GM19239 (cell line): Measurements from ENCODE around the gene ILF2.

Experiments
- DNase-seq: peaks from one replicate; pipeline ENCODE4 v3.0.0; 2011; ENCODE audit warnings: low spot score; ENCODE audit not compliant: insufficient read length
- FAIRE-seq: peaks from 2 replicates; lab custom pipeline; 2011; peaks lifted over from hg19 to GRCh38; lab: Jason Lieb, UNC

The ILF2 gene

GRCh38 chr1:153612111-153612754 is 58.6 kb downstream of the ILF2 start:
- FAIRE-seq: no peak
- DNase-seq: no peak
